Stimulated activated CD4-positive, alpha-beta T cell treated with anti-CD3 and anti-CD28 coated beads, Interleukin-1b, Interleukin-23, amount 100 ng/mL, for 24 hours (primary cell): ENCODE results near the gene KICS2.

ENCODE experiments used
- DNase-seq, 4 experiments: peaks; one replicate each; pipeline ENCODE4 v3.0.0-alpha.2; 2020; ENCODE audit warnings: low read depth in 4 of 4, low spot score in 1 of 4

The KICS2 gene

DNA sequence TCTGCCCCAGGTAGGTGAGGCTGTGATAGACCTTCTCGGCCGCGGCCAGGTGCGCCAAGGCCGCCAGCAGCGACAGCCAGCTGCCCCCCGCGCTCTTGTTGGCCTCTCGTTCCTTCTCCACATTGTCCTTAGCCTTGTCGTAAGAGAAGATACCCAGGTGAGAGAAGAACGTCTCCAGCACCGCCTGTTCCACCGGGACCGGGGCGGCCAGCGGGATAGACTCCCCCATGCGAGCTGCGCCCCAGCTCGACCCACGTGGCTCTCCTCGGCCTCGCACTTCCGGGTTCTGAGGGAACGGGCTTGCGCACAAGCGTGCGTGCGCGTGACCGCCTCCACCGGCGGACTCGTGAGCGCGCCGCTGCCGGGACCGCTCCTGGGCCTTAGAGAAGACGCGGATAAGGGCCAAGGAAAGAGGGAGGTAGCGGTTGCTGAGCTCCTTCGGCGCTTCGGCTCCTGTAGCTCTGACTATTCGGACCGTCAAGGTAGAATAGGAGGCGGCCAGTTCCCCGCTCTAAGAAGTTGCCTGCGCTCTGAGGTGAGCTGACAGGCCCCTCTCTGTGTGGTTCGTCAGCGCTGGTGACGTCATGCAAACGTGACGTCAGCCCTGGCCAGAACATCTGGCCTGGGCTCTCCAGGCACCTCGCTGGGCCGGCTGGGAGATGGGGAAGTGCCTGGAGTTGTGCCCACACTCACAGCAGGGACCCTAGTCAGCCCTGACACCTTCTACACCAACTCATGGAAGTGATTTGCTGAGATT lies at the start of gene KICS2:
Gene KICS2 (minus strand): TSS at position 288 of the 757 bp plus-strand sequence. CDS start 59 bp downstream, at position 229.
- peak; percentile 65 to 86 (median 80) for DNase-seq

DNA sequence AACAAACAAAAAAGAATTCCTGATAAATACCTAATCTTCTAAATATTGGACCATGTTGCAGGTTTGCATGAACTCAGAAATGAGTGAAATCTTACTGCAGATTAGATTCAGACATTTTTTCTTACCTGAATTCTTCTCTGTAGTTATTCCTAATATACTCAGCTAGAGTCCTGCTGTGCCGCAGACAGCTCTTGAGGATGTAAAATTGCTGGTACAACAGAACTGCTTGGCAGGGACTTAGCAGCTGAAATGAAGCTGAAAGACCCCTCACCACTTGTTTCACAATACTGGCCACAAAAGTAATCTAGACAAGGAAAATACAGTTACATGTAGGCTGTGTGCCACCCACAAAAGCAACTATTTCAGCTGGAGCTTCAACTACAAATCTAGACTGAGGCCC lies 48.3 kb upstream of the KICS2 start:
- DNase-seq = no peak

DNA sequence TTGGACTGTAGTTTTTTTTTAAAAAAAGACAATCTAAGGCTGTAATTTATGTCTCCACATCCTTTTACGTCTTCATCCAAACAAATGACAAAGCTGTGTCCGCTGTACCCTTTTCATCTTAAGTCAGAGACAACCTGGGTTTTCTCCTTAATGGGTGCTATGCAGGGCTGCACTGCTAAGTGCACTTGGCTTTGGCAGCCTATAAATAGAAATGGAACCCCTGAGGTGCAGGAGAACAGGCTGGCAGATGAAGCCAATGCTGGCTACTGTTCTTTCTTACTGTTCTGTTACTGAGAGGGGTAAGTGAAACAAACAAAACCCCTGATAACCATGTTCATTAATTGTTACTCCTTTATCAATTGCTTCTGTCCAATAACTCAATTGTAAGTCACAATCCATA lies 47.1 kb upstream of the KICS2 start:
- DNase-seq = no peak

DNA sequence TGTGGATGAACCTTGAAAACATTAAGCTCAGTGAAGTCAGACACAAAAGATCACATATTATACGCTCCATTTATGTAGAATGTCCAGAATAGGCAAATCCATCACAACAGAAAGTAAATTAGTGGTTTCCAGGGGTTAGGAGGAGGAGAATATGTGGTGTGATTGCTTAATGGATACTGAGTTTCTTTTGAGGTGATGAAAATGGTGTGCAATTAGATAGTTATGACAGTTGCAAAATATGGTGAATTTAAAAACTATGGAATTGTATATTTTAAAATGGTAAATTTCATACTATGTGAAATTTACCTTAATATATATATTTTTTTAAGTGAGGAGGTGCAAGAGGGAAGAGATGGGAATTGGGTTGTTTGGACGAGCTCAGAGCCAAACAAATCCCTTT lies 46.3 kb upstream of the KICS2 start:
- no peak for DNase-seq

DNA sequence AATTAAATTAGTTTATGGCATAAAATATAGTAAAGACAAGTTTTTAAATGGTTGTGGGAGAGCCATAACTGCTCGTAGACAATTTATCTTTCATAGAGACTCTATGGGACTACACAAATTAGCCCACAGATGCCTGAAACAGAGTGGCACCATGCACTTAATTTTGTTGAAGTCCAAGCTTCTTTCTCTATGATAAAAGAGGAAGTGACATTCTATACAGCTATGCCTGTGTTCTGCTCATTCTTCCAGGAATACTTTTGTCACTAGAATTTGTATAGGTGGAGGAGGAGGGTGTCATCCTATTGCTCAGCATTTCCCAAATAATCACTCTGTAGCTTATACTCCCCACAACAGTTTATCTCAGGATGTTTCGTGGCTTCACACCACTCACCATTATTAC lies 43.7 kb upstream of the KICS2 start:
- no peak for DNase-seq

DNA sequence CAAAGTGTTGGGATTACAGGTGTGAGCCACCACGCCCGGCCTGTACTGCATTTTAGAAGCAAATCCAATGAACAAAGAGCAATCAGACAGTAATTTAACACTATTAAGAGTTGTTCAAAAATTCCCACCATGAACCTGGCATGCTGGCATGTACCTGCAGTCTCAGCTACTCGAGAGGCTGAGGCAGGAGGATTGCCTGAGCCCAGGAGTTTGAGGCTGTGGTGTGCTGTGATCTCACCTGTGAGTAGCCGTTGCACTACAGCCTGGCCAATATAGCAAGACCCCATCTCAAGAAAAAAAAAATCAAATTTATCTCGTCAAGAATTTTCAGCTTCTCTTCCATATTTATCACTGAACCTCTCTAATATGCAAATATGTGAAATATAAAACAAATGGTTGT lies 39.7 kb upstream of the KICS2 start:
- DNase-seq = no peak

DNA sequence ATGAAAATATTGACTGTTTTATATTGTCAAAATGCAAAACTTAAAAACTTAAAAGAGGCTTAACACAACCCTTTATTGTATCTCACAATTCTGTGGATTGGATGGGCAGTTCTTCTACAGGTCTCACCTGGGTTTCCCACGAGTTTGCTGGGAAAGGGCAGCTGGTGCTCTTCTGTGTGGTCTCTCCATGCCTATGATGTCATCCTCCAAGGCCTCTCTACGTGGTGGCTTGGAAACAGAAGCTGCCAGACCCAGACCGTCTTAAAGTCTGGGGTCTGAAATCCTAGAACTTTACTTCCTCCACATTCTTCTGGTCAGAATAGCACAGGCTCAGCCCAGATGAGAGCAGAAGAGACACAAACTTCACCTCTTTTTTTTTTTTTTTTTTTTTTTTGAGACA lies 36.5 kb upstream of the KICS2 start:
- DNase-seq = no peak

DNA sequence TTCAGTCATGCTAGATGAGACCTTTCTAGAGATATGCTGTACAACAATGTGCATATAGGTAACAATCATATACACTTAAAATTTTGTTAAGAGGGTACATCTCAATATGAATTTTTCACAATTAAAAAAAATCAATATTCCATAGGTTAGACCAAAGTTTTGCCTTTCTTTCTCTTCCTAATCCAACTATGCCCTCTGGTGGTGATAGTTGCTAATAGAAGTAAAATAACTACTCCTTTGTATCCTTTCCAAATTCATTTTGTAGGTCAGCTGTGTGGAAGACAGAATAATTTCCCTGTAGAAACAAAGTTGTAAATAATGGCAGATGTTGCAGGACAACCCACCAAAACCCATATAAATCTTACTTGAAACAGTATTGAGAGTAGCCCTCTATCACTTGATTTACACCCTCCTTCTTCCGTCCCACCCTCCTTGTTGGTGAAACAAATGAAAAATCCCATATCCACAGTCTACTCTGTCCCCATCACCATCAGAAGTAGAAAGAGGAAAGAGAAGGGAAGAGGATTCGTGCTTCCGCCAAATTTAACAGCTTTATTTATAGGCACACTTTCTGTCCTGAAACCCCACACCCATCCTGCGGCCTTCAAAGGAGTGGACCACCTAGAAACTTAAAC lies 34.2 kb upstream of the KICS2 start:
- DNase-seq = peak in 1 of 4 experiments; percentile 2

DNA sequence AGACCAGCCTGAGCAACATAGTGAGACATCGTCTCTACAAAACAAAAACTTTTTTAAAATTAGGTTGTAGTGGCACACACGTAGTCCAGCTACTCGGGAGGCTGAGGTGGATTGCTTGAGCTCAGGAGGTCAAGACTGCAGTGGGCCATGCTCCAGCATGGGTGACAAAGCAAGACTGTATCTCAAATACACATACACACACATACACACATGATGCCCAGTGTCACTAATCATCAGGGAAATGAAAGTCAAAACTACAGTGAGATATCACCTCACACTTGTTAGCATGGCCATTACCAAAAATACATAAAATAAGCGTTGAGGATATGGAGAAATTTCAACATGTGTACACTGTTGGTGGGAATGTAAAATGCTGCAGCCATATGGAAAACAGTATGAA lies 33.2 kb upstream of the KICS2 start:
- DNase-seq = no peak

DNA sequence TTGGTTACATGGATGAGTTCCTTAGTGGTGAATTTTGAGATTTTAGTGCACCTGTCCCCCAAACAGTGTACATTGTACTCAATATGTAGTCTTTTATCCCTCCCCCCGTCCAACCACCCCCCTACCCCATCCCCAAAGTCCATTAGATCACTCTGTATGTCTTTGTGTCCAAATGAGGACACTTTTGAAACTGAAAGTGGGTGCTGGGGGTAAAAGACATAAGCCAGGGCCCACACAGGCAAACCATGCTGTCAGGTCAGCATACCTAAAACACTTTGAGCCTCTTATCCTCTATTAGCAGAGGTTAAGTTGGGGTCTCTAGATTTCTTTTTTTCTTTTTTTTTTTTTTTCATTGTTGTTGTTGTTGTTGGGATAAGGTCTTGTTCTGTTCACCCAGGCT lies 31.3 kb upstream of the KICS2 start:
- no peak for DNase-seq

DNA sequence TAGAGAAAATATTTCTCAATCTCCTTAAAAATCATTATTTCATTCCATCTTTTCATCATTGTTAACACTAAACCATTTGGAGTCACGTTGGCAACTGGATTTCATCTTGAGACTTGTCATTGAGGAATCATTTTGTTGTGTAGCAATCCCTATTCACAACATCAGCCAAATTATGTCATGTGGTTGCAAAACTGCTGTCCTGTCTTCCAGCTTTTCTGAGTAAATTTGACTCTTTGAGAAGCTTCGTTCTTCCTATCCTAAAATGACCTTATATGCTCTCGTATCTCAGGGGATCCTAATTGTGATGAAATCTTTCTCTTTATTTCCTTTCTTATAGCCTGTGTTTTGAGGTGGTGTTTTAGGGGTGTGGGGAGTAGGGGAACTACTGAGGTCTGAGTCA lies 30.6 kb upstream of the KICS2 start:
- no peak for DNase-seq

DNA sequence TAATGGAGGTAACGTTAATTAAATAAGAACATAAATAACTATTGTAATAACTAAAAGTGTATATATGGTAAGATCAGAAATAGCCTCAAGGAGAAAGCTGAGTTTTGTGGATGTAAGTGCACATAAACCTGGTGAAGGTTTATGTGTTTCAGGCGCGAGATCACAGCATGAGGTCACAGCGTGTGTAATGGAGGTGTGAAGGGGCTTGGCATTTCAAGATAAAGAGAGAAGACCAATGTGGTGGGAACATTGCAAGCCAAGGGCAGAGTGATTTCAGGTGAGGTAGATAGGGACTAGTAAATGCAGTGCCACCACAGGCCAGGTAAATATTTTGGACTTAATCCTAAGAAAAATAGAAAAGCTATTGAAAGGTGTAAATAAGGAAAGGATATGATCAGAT lies 21.7 kb upstream of the KICS2 start:
- DNase-seq = no peak

DNA sequence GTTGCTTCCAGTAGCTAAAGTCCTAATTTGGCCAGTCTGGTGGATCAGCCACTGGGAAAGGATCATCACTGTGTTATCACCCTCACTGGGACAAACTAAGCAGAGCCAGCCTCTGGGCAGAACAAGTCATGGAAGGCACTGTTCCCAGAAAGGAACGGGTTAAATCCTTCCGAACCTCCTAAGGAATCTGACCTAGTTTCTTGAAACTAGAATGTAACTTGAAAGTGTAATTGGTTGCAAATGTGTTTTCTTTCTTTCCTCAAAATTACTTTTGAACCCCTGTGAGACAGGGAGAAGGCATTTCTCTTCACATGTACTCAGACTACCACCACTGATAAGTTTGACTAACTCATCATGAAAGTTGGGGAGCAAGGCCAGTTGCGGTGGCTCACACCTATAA lies 18.7 kb upstream of the KICS2 start:
- no peak for DNase-seq

DNA sequence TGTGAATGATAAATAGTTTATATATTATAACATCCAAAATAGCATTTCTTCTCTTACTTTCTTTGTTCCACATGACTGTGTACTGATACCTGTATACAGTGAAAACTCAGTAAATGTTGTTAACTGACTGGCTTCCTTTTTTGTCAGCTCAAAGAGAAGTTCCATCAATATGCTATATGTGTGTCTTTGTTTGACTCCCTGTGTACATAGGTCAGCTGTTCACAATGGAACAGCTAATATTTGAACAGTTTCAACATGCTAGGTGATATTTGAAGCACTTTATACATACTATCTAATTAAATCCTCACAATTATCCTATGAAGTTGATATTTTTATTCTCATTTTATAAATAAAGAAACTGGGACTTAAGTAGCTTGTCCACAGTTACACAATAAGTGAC lies 15.3 kb upstream of the KICS2 start:
- no peak for DNase-seq

DNA sequence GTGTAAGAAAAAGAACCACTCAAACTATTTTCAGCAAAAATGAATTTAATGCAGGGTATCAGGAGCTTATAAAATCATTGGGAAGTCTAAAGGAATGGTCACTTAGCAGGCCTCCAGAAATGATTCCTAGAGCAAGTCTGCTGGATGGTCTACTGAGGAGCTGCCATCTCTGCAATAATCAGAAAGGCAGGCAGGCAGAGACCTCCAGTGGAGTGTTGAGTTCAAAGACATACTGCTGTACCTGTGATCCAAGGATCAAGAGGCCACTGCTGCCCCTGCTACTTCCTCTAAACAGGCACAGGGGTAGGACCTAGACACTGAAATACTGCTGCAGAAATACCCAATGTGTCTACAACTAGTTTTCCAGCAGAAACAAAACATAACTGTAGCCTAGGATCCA lies 14.5 kb upstream of the KICS2 start:
- no peak for DNase-seq

DNA sequence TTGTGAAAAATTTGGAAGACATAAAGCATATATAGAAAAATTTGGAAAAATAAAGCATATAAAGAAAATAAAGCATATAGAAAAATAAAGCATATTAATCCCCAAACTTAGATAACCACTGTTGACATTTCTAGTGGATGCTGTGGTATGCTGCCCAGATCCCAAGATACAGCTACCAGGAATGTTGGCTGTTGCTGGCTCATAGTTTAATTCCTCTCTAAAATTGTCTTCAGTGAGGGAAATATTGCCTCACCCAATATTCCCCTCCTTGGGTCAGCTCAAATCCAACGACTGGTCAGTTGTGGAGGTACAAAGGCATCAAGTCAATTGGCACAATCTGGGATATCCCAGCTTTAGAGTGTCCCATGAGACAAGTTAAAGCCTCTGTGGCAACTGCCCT lies 10.1 kb upstream of the KICS2 start:
- DNase-seq = no peak

DNA sequence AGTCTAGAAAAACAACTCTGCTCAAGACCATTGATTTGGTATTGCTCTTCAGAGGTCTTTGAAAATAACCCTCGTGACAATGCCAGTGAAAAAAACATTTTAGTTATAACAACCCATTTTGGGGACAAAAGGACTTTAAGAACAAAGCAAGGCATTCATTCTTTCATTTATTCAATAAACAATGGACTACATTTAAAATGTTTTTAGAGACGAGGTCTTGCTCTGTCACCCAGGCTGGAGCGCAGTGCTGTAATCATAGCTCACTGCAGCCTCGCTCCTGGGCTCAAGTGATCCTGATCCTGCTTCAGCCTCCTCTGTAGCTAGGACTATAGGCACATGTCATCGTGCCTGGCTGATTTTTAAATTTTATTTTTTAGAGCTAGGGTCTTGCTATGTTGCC lies 7.7 kb upstream of the KICS2 start:
- DNase-seq = no peak

DNA sequence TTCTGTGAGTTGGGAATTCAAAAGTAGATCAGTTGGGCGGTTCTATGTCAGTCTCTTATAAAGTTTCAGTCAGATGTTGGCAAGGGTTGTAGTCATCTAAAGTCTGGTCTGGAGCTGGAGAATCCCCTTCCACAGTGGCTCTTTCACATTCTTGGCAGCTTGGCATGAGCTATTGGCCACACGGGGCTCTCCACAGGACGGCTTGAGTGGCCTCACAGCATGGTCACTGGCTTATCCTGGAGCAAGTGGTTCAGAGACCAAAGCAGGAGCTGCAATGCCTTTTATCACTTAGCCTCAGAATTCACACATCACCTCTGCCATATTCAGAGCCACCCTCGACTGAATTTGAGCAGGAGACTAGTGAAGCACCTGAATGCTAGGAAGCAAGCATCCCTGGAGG lies 7.1 kb upstream of the KICS2 start:
- DNase-seq = no peak

DNA sequence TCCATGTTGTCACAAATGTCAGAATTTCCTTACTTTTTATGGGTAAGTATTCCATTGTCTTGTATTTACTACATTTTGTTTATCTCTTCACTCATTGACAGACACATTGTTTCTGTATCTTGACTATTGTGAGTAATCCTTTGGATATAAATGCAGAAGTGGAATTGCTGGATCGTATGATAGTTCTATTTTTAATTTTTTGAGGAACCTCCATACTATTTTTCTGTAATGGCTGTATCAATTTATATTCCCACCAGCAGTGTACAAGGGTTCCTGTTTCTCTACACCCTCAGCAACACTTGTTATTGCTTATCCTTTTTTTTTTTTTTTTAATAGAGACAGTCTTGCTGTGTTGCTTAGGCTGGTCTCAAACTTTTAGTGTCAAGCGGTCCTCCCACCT lies 3.5 kb upstream of the KICS2 start:
- DNase-seq = no peak

DNA sequence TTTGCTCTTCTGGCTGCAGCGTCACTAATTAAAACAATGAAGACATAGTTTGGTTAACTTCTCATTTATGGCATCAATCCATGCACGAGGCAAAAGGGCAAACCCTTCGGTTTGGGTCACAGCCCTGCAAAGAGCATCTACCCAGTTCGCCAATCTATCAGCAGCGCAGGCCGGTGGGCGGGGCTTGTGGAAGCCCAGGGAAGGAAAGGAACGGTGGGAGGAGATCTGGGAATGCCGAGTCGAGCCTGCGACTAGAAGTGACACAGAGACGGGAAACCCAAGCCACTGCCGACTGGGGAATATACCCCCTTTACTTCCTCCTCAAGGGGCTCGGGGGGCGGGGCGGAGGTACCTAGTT lies 466 bp downstream of the KICS2 start:
- peak in 3 of 4 experiments; percentile 21 to 50 (median 50) for DNase-seq

DNA sequence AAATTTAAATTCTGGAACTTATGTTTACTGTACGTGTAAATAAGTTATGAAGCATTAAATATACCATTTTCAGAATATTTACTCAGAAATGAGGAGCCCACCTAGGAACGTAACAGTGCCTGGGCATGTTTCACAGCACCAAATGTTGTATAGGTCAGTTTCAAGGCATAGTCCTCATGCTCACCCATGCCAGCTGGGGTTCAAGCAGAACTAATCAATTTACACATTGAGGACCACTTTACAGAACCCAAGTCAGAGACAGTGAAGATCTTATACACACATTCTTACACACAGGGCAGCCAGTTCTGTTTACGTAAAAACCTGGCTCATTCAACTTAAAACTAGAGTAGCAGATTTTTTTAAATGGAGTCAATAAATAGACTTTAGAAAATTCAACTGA lies 2.0 kb downstream of the KICS2 start:
- DNase-seq = no peak

DNA sequence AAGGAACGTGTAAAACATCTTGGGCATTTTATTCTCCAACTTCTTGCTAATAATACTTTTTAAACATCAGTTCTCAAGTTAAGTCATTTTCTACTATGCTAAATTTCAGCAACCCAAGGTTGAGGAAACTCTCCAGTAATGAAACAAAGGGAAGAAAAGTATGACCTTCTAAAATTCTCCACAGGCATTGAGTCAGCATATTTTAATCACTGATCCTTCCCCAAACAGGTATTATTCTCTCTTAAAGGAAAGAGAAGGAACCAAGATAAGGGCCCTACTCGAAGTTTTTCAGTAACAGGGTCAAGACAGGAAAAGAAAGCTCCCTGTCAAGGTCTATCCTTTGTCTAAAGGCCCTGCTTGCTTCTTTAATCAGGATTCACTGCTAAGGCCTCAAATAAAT lies 3.0 kb downstream of the KICS2 start:
- no peak for DNase-seq

DNA sequence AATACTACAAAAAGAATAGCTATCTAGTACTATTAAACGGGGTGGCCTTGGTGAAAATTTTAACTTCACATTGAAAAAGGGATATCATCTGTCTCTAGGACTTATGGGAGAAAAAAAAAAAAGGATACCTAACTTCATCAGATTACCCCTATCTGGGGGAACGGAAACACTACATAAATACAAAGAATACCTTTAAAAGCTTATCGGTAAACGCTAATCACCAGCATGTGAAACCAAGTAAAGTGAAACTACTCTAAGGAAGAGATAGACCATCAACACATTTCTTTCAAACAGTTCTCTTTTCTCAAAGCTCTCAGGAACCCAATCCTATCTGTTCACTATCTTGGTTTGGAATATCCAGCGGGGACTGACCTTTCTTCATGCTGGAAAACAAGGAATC lies 3.5 kb downstream of the KICS2 start:
- DNase-seq = no peak
